NCI-H2196 (cell line): ENCODE data around the gene EIF5B.
"Not testable (repeated sequence)": the region's sequence is repeated elsewhere in the genome, so short reads cannot be mapped to it uniquely, and the experiment has no call there.

Experiments used
- DNase-seq: peaks from one replicate; lab custom pipeline; 2025; ENCODE audit not compliant: unreplicated experiment; lab: John Stamatoyannopoulos, UW

The EIF5B gene

GRCh38 chr2:99368854-99369253 is 31.7 kb downstream of the EIF5B start:
- not testable (repeated sequence) for DNase-seq

GRCh38 chr2:99373144-99373543 is 36.0 kb downstream of the EIF5B start:
- no peak for DNase-seq

- no peak for DNase-seq
Measured at GRCh38 chr2:99374747-99375146, 37.6 kb downstream of the EIF5B start.

GRCh38 chr2:99376254-99376864 is 39.2 kb downstream of the EIF5B start:
- DNase-seq, result no peak

GRCh38 chr2:99377879-99378278 is 40.7 kb downstream of the EIF5B start:
- no peak for DNase-seq

- DNase-seq, result no peak
Measured at GRCh38 chr2:99380376-99381010, 43.3 kb downstream of the EIF5B start.

GRCh38 chr2:99382143-99382542 is 45.0 kb downstream of the EIF5B start:
- DNase-seq, result no peak

GRCh38 chr2:99386011-99386410 is 48.8 kb downstream of the EIF5B start:
- DNase-seq, result no peak

- DNase-seq, result no peak
Measured at GRCh38 chr2:99388892-99389291, 51.7 kb downstream of the EIF5B start.

GRCh38 chr2:99389371-99389770 is 52.2 kb downstream of the EIF5B start:
- DNase-seq, result no peak

GRCh38 chr2:99389946-99390345 is 52.8 kb downstream of the EIF5B start:
- no peak for DNase-seq

GRCh38 chr2:99395589-99396130 is 58.5 kb downstream of the EIF5B start:
- no peak for DNase-seq

GRCh38 chr2:99397266-99397920 is 60.2 kb downstream of the EIF5B start:
- DNase-seq, result peak; percentile 47

GRCh38 chr2:99398303-99398702 is 61.1 kb downstream of the EIF5B start:
- DNase-seq, result no peak

- DNase-seq, result no peak
Measured at GRCh38 chr2:99399063-99399462, 61.9 kb downstream of the EIF5B start.

- no peak for DNase-seq
Measured at GRCh38 chr2:99399795-99400194, 62.6 kb downstream of the EIF5B start.

GRCh38 chr2:99401841-99402240 is 64.7 kb downstream of the EIF5B start:
- no peak for DNase-seq

GRCh38 chr2:99403084-99403483 is 65.9 kb downstream of the EIF5B start:
- DNase-seq, result no peak

GRCh38 chr2:99403524-99403923 is 66.3 kb downstream of the EIF5B start:
- no peak for DNase-seq

GRCh38 chr2:99404039-99404796 is 67.0 kb downstream of the EIF5B start:
- no peak for DNase-seq
